Raji (cell line): ENCODE data around the gene ACAP2.

Experiments used
- POLR2A ChIP-seq: IDR thresholded peaks from 2 replicates; pipeline ENCODE4 v1.6.1; 2011; ENCODE audit warnings: low read depth, low read length, control low read depth; ENCODE audit not compliant: insufficient read depth

Gene ACAP2

GRCh38 chr3:195236076-195236798, 206.6 kb downstream of the ACAP2 start:
- no peak for TF ChIP-seq POLR2A

DNA sequence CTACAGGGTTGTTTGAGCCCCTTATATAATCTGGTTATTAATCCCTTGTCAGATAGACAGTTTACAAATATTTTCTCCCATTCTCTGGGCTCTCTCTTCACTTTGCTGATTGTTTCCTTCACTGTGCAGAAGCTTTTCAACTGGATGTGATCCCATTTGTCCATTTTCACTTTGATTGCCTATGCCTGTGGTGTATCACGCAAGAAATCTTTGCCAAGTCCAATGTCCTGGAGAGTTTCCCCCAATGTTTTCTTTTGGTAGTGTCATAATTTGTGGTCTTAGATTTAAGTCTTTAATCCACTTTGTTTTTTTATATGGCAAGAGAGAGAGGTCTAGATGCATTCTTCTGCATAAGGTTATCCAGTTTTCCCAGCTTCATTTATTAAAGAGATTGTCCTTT, 212.6 kb downstream of the ACAP2 start:
- no peak for TF ChIP-seq POLR2A

DNA sequence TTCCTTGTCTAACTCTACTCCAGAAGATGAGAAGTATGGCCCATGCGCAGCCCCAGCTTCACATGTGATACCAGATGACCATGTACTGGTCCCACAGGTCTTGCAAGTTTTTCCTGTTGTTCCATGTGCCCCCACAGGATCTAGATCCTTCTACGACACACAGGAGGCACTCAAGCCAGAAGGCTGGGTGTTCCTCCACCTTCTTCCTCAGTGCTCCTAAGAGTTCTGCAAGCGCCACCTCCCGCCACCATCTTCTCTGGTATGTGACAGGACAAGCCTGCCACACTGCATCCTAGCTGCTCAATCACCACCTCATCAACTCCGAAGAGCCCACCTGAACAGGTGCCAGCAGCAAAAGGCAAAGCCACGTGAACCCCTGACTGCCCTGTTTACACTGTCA, 214.9 kb downstream of the ACAP2 start:
- no peak for TF ChIP-seq POLR2A

DNA sequence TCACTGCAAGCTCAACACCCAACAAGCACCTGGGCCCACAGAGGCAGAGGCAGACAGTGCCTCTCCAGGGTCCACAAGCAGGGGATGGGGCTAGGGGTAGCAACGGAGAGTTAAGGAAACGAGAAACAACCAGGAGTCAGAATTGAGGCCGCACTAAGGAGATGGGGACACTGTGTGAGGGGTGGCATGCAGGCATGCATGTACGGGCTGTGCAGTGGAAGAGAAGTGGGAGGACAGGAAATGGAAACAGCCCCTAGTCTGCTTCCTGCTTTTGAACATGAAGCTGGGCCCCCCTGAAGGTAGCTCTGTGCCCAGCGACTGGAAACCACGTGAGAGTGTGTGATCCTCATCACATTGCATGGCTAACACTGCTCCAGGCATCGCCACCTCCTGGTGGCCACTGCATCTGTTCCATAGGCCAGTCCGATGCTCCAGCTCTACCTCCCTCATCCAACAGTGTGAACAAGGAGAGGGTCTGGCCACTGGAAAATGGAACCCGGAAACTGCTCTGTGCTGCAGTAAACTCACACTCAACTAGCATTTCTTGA, 215.8 kb downstream of the ACAP2 start:
- TF ChIP-seq POLR2A: no peak

DNA sequence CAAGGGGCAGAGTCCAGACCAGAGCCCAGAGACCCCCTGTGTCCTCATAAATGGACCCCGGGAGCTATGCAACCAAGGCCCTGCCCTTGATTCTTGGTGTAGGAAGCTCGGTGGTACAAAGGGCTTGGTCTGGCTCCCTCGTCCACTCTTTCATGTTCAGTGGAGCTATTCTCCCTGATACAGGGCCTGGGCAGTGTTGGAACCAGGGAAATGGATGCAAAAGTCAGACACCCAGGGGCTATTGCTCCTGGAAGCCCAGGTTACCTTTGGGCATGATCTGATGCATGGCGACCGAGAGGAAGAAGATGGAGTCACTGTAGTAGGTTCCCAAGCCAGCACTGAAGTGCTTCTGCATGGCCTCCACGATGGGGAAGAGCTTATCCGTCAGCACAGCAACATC, 216.4 kb downstream of the ACAP2 start:
- TF ChIP-seq POLR2A: no peak

GRCh38 chr3:195224980-195225580, 217.7 kb downstream of the ACAP2 start:
- TF ChIP-seq POLR2A: no peak
